Measurements from ENCODE around the gene DMRT2. TPM values are rescaled to one million over a fixed set of nuclear protein-coding genes. Genes with fewer than 3 reads are reported as not detected.

The DMRT2 gene
- total RNA-seq, 3 donors from 2014 or later: 1.3 to 16.0 (median 5.2) TPM

GRCh38 chr9:1055166-1055565, 5.0 kb downstream of the DMRT2 start:
- H3K4me3 ChIP-seq: no peak overlapping the region
- H3K27me3 ChIP-seq: peaks cover 4 to 44% of the 10 kb centered on the region in 2 donors
- TF ChIP-seq CTCF (IDR thresholded peaks at IDR 0.05) (no peak), POLR2A (IDR thresholded peaks at IDR 0.05) (no peak), POLR2AphosphoS5 (IDR thresholded peaks at IDR 0.05) (no peak)
- no peak overlapping the region for H3K27ac ChIP-seq
- no peaks in the 10 kb centered on the region for H3K36me3 ChIP-seq
- no peaks in the 10 kb centered on the region for H3K9me3 ChIP-seq
- intact Hi-C loops (cut with DNase I; ENCODE audit: low total_unique reads): no loop called here
- no peak for DNase-seq (ENCODE audit: low spot score in 2 of 2)
- H3K4me1 ChIP-seq: peaks cover 2 to 8% of the 10 kb centered on the region in 2 donors

- H3K27me3 ChIP-seq: peaks cover 3 to 19% of the 10 kb centered on the region in 2 donors
- TF ChIP-seq POLR2AphosphoS5 (IDR thresholded peaks at IDR 0.05): no peak
- TF ChIP-seq CTCF (IDR thresholded peaks at IDR 0.05): no peak
- TF ChIP-seq POLR2A (IDR thresholded peaks at IDR 0.05): no peak
- no peak overlapping the region for H3K4me3 ChIP-seq
- no peaks in the 10 kb centered on the region for H3K9me3 ChIP-seq
- DNase-seq (ENCODE audit: low spot score in 2 of 2): no peak
- H3K4me1 ChIP-seq: no peaks in the 10 kb centered on the region
- H3K27ac ChIP-seq: no peak overlapping the region
- intact Hi-C loops (cut with DNase I; ENCODE audit: low total_unique reads): no loop called here
- no peaks in the 10 kb centered on the region for H3K36me3 ChIP-seq
Measured at GRCh38 chr9:1057910-1058309, 7.8 kb downstream of the DMRT2 start.

GRCh38 chr9:1058826-1059487, 8.8 kb downstream of the DMRT2 start:
- H3K9me3 ChIP-seq: no peaks in the 10 kb centered on the region
- no peak for DNase-seq (ENCODE audit: low spot score in 2 of 2)
- intact Hi-C loops (cut with DNase I; ENCODE audit: low total_unique reads): no loop called here
- H3K27ac ChIP-seq: no peak overlapping the region
- H3K4me3 ChIP-seq: no peak overlapping the region
- H3K27me3 ChIP-seq: peaks cover 0 to 8% of the 10 kb centered on the region in 2 donors
- H3K4me1 ChIP-seq: no peaks in the 10 kb centered on the region
- TF ChIP-seq POLR2A (IDR thresholded peaks at IDR 0.05): no peak
- no peak for TF ChIP-seq POLR2AphosphoS5 (IDR thresholded peaks at IDR 0.05)
- TF ChIP-seq CTCF (IDR thresholded peaks at IDR 0.05): no peak
- H3K36me3 ChIP-seq: no peaks in the 10 kb centered on the region

GRCh38 chr9:1065130-1065529, 15.0 kb downstream of the DMRT2 start:
- DNase-seq (ENCODE audit: low spot score in 2 of 2): no peak
- Histone ChIP-seq H3K36me3 (no peaks in the 10 kb centered on the region), H3K27me3 (no peaks in the 10 kb centered on the region), H3K4me3 (no peak overlapping the region), H3K4me1 (no peaks in the 10 kb centered on the region), H3K27ac (no peak overlapping the region), H3K9me3 (no peaks in the 10 kb centered on the region)
- intact Hi-C loops (cut with DNase I; ENCODE audit: low total_unique reads): no loop called here
- TF ChIP-seq CTCF (IDR thresholded peaks at IDR 0.05) (no peak), POLR2AphosphoS5 (IDR thresholded peaks at IDR 0.05) (no peak), POLR2A (IDR thresholded peaks at IDR 0.05) (no peak)

GRCh38 chr9:1070692-1071091, 20.5 kb downstream of the DMRT2 start:
- no peaks in the 10 kb centered on the region for H3K4me1 ChIP-seq
- no peak for TF ChIP-seq POLR2AphosphoS5 (IDR thresholded peaks at IDR 0.05)
- TF ChIP-seq POLR2A (IDR thresholded peaks at IDR 0.05): no peak
- TF ChIP-seq CTCF (IDR thresholded peaks at IDR 0.05): no peak
- H3K4me3 ChIP-seq: no peak overlapping the region
- no peaks in the 10 kb centered on the region for H3K9me3 ChIP-seq
- H3K36me3 ChIP-seq: no peaks in the 10 kb centered on the region
- no peak for DNase-seq (ENCODE audit: low spot score in 2 of 2)
- no peaks in the 10 kb centered on the region for H3K27me3 ChIP-seq
- intact Hi-C loops (cut with DNase I; ENCODE audit: low total_unique reads): no loop called here
- no peak overlapping the region for H3K27ac ChIP-seq
